ENCODE data around the gene LY6G6F.

LY6G6F gene
- total RNA-seq, result 0 to 0.03 (median 0) reads per million in 18 experiments

GRCh38 chr6:31706599-31706998 is at the start of gene LY6G6F:
Gene LY6G6F (plus strand): TSS chr6:31706866. CDS start chr6:31706907, 41 bp downstream.
- DNase-seq, result no peak

GRCh38 chr6:31657406-31658157 is 49.1 kb upstream of the LY6G6F start:
- DNase-seq, result no peak

DNA sequence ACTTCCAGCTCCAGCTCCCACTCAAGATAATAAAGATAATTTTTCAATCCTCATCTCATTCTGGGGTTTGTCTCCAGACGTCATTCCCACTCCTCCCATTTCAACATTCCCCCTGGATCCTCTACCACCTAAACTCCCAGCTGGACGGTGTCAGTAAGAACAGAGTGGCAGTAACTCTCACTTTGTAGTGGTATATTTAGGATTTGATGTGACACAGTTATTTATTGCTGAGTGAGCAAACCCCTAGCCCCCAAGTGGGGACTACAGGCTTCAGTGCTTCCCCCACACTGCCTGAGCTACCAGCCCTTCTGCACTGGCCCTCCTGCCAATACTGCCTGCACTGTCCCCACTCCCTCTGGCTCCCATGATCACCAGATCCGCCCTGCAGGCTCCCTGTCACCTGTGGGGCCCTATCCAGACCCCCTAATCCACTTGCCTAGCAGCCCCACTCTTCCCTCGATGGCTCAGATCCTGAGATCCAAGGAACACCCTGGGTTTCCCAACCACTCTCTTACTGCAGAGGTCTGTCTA is 48.4 kb upstream of the LY6G6F start:
- no peak for DNase-seq

DNA sequence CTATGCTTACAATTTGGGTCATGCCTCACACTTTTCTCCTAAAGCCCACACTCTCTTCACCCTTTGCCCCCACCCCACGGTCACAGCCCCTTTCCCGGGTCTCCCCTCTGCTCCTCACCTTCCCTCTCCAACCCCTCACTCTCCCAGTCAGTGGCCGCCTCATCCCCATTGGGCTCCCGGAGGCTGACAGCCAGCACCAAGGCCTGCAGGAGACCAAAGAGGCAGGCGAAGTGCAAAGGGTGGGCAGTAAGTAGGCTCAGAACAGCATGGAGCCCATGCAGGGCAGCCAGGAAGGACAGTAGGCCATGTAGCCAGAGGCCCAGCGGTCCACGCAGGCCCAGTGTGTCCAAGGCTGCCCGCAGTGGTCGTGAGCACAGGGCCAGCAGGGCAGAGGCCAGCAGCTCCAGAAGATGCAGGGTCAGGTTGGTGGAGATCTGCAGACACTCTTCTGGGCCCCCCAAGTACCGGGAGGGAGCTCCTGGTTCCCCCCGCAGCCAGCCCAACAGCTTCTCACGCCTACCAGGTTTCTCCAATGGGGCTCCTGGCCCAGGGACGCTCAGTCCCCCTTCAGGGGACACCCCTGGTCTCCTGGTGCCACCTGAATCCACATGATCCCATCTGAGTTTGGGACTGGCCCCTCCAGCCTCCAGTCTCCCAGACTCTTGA is 47.5 kb upstream of the LY6G6F start:
- DNase-seq, result no peak

- DNase-seq, result peak; percentile 29 to 41
Observed at GRCh38 chr6:31659649-31660380, 46.9 kb upstream of the LY6G6F start.

DNA sequence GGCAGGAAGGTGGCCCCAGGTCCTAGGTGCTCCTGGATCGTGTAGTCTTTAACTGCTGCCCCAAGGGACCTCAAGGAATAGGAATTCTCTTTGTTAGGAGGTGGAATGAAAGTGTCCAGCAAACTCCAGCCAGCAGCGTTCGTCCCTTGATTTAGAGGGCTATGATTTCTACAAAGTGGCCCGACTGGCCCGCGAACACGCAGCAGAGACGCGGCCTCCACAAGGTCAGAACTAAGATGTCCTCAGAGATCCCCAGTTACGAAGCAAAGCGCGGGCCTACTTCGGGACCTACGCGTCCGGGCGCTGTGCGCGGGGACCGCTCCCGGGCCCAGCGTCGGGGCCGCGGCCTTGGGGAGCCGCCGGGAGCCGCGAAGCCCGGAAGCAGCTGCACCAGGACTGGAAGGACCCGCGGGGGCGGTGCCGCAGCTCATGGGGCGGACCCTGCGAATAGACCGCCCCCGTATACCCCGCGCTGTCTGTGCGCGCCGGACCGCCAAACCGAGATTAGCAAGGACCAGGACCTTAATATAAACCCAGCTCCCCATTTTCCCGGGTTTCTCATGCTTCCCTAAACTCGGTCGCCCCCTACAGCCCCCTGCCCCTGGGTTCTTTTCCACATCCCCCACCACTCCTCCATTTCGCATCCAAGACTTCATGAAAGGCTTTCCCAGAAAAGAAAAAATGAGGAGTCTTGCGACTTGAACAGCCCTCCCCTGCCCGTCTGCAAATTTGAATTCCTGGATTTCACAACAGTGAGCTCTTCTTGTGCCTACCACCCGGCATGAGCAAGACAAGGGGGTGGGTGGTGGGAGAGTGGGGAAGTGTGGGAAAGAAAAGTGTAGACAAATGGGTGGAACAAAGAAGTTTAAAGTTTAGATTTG is 46.0 kb upstream of the LY6G6F start, which contains the start of gene C6orf47:
C6orf47 (minus strand) TSS at position 398 of the 881 bp plus-strand sequence. CDS start 831 bp downstream, outside the sequence.
- peak; percentile 74 to 85 for DNase-seq

DNA sequence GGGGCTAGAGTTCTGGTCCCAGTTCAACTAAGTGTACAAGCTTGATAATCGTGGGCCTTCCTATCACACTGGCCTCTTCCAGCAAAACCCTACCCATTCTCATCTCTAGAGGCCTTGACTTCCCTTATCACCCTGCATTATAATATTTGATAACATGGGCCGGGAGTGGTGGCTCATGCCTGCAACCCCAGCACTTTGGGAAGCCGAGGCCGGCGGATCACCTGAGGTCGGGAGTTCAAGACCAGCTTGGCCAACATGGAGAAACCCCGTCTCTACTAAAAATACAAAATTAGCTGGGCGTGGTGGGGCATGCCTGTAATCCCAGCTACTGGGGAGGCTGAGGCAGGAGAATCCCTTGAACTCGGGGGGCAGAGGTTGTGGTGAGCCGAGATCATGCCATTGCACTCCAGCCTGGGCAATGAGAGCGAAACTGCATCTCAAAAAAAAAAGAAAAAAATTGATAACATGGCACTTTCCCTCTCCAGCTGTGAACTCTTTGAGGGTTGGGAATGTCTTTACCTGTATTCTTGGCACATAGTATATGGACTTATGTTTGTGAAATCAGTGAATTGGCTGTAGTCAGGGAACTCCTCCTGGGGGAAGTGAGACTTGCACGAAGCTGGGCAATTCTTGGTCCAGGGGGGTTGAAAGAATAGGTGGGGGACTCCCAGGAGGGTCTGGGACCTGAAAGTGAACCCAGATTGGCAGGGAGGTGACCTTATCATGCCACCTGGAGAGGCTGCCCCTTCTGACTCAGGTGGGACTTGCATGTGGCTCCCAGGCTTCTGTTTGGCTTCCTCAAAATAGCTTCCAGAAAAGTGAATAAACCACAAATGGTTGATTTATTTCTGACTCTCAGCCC is 45.2 kb upstream of the LY6G6F start:
- no peak for DNase-seq

DNA sequence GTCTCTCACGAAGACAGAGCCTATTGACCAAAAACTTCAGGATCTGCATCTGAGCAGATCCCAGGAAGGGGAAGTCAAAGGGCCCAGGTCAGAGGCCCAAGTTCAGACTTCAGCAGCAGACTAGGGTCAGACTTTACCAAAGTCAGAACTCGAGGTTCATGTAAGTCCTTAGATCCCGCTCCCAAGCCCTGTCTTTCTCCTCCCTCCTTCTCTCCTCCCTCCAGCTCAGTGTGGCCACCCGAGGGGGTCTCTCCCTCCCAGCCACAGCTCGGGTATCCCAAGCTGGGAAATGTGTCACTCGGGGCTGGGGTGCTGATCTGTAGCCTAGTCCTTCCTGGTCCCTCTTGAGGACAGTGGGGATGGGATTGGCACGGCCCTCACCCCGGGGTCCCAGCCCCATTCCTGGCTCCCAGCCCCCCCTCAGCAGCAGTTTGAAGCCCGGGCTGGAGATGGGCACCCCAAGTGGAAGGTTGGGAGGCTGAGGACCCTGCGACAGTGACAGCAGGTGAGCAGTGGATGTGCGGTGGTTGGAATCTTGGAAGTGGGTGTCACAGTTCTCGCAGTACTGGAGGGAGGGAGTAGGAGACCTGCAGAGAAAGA is 44.4 kb upstream of the LY6G6F start:
- DNase-seq, result peak in 1 of 2 donors; percentile 26

DNA sequence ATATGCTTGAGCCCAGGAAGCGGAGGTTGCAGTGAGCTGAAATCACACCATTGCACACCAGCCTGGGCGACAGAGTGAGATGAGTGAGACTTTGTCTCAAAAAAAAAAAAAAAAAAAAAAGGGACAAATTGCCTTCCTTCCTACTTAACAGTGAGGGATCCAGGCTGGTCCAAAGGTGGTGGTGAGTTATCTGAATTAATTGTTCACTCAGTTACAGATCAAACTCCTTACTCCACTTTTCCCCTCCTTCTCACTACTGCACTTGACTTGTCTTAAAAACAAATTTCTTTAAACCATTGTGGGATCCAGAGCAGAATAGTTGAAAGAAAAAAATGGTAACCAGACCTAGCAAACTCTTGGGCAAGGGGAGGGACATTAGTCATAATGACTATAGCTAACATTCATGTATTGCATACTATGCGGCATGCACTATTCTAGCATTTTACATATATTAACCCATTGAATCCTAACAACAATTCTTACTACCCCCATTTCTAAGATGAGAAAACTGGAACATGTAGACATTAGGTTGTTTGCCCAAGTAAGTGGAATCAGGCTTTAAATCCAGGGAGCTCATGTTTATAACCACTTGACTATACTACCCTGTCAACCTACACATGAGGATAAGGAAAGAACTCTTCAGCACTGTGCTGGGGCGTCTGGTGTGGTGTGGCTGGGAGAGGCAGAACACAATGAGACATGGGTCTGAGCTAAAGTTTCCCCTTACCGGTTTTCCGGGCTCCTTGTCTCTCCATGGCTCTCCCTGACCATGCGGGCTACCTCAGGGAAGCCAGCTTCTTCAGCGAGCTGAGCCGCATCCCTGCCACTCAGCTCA is 43.3 kb upstream of the LY6G6F start:
- peak; percentile 26 to 29 for DNase-seq

GRCh38 chr6:31663961-31664789 is 42.5 kb upstream of the LY6G6F start:
- no peak for DNase-seq

GRCh38 chr6:31664790-31665500 is 41.7 kb upstream of the LY6G6F start, which contains the start of gene GPANK1:
Gene GPANK1 (minus strand): TSS chr6:31664997. CDS start chr6:31664478, 519 bp downstream.
- DNase-seq, result peak; percentile 95 to 97

- peak; percentile 98 to 99 for DNase-seq
Observed at GRCh38 chr6:31665501-31666336, 40.9 kb upstream of the LY6G6F start, which contains the start of gene CSNK2B. Gene CSNK2B (plus strand): TSS chr6:31666080. CDS start chr6:31666832, 752 bp downstream.

GRCh38 chr6:31666337-31666965 is 40.2 kb upstream of the LY6G6F start:
- DNase-seq, result peak; percentile 71 to 83

DNA sequence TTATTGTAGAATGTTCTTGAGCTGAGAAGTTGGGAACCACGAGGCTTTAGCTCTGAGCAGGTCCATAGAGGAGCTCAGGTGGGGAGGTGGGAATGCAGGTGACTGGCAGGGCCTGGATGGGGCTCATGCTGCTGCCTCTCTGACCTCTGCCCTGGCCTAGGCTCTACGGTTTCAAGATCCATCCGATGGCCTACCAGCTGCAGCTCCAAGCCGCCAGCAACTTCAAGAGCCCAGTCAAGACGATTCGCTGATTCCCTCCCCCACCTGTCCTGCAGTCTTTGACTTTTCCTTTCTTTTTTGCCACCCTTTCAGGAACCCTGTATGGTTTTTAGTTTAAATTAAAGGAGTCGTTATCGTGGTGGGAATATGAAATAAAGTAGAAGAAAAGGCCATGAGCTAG is 37.0 kb upstream of the LY6G6F start, which contains the start of gene LY6G5B:
LY6G5B (plus strand) TSS at position 301 of the 400 bp plus-strand sequence. CDS start 975 bp downstream, outside the sequence.
- no peak for DNase-seq

- DNase-seq, result no peak
Observed at GRCh38 chr6:31676322-31676903, 30.3 kb upstream of the LY6G6F start.

GRCh38 chr6:31676904-31677303 is 29.8 kb upstream of the LY6G6F start:
- DNase-seq, result no peak
